SK-N-SH (cell line): Measurements from ENCODE around the gene PODXL. TPM values are rescaled to one million over a fixed set of nuclear protein-coding genes. Genes with fewer than 3 reads are reported as not detected.

Experiments
- CTCF ChIA-PET: fragments of 300-600, 350-600 bp; formaldehyde crosslinking; extraction: SDS; loops from one replicate; lab custom pipeline; 2021; lab: Yijun Ruan, JAX
- POLR2A ChIA-PET: fragments of 350-600 bp; sonication (Branson Sonifier 250); formaldehyde crosslinking; extraction: SDS; loops from one replicate; lab custom pipeline; 2020; ENCODE audit warnings: antibody characterized with exemption, inconsistent platforms; lab: Yijun Ruan, JAX
- DNase-seq: peaks from one replicate; pipeline ENCODE4 v3.0.0; 2012
- H2AFZ ChIP-seq: fragments of 200-600 bp; sonication (generic); 2 replicates; pipeline ENCODE4 v1.8.1; 2016; ENCODE audit warnings: antibody characterized with exemption, mild to moderate bottlenecking, low read depth
- H3F3A ChIP-seq: fragments of 200-600 bp; sonication (generic); replicated peaks from 2 replicates; pipeline ENCODE3; 2016; ENCODE audit warnings: antibody characterized with exemption, mild to moderate bottlenecking; ENCODE audit not compliant: insufficient read depth
- H3K27ac ChIP-seq, 2 experiments: fragments of 200-500 bp in 1 of 2; fragments of 200-600 bp in 1 of 2; sonication (Bioruptor generic) in 1 of 2; sonication (generic), shearing (Covaris generic) in 1 of 2; 2 replicates each; pipeline versions ENCODE4 v1.5.1 to v1.6.1; 2014 to 2016; ENCODE audit warnings: low read depth in 2 of 2, inconsistent platforms in 1 of 2, low read length in 1 of 2, mild to moderate bottlenecking in 1 of 2, mixed read lengths in 1 of 2
- H3K27me3 ChIP-seq: fragments of 200-600 bp; sonication (generic), shearing (Covaris generic); 2 replicates; pipeline ENCODE4 v1.6.1; 2016; ENCODE audit warnings: mixed run types; ENCODE audit not compliant: insufficient read depth
- H3K36me3 ChIP-seq, 2 experiments: fragments of 200-500 bp in 1 of 2; fragments of 200-600 bp in 1 of 2; sonication (Bioruptor generic) in 1 of 2; sonication (generic) in 1 of 2; replicated peaks in 1 of 2; 2 replicates each; pipeline versions ENCODE3 to v1.5.1; 2014 to 2016; ENCODE audit warnings: low read length in 1 of 2, mild to moderate bottlenecking in 1 of 2; ENCODE audit not compliant: insufficient read depth in 2 of 2, control insufficient read depth in 1 of 2
- H3K4me1 ChIP-seq, 2 experiments: fragments of 200-500 bp in 1 of 2; fragments of 200-600 bp in 1 of 2; sonication (Bioruptor generic) in 1 of 2; sonication (generic), shearing (Covaris generic) in 1 of 2; 2 replicates each; pipeline versions ENCODE4 v1.5.1 to v1.6.1; 2014 to 2016; ENCODE audit warnings: low read depth in 1 of 2, low read length in 1 of 2, mixed run types in 1 of 2; ENCODE audit not compliant: insufficient read depth in 2 of 2, control insufficient read depth in 1 of 2
- H3K4me2 ChIP-seq: fragments of 200-600 bp; sonication (generic), shearing (Covaris generic); 2 replicates; pipeline ENCODE4 v1.6.1; 2017; ENCODE audit warnings: mixed run types
- H3K4me3 ChIP-seq, 2 experiments: fragments of 200-500 bp in 1 of 2; fragments of 200-600 bp in 1 of 2; sonication (Bioruptor generic) in 1 of 2; sonication (generic), shearing (Covaris generic) in 1 of 2; 2 replicates each; pipeline versions ENCODE4 v1.5.1 to v1.8.1; 2014 to 2016; ENCODE audit warnings: low read depth in 2 of 2, inconsistent platforms in 1 of 2, low read length in 1 of 2, mild to moderate bottlenecking in 1 of 2, mixed read lengths in 1 of 2, moderate library complexity in 1 of 2
- H3K79me2 ChIP-seq: fragments of 200-600 bp; sonication (generic); 2 replicates; pipeline ENCODE4 v1.8.1; 2017; ENCODE audit warnings: mild to moderate bottlenecking; ENCODE audit not compliant: insufficient read depth
- H3K9ac ChIP-seq: fragments of 200-600 bp; sonication (generic); 2 replicates; pipeline ENCODE4 v1.6.1; 2017; ENCODE audit warnings: mixed run types
- H3K9me2 ChIP-seq: fragments of 200-600 bp; sonication (generic); 2 replicates; pipeline ENCODE4 v1.6.1; 2017; ENCODE audit warnings: mixed run types
- H3K9me3 ChIP-seq: fragments of 200-600 bp; sonication (generic); 2 replicates; pipeline ENCODE4 v1.6.1; 2017; ENCODE audit warnings: mixed run types, mild to moderate bottlenecking, moderate library complexity
- H4K20me1 ChIP-seq: fragments of 200-600 bp; sonication (generic); 2 replicates; pipeline ENCODE4 v1.6.1; 2017; ENCODE audit warnings: mild to moderate bottlenecking, mixed run types; ENCODE audit not compliant: insufficient read depth
- EZH2phosphoT487 ChIP-seq: fragments of 200-600 bp; sonication (generic); IDR thresholded peaks from 2 replicates; pipeline ENCODE4 v1.6.1; 2017; ENCODE audit warnings: low read depth, mixed run types, mild to moderate bottlenecking, antibody characterized with exemption, moderate library complexity, borderline replicate concordance
- FOSL2 ChIP-seq: IDR thresholded peaks from 2 replicates; pipeline ENCODE4 v1.4.0; 2012; ENCODE audit warnings: low read depth, mild to moderate bottlenecking, moderate library complexity, borderline replicate concordance
- GABPA ChIP-seq: IDR thresholded peaks from 2 replicates; pipeline ENCODE4 v1.4.0; 2012; ENCODE audit warnings: low read depth, mild to moderate bottlenecking
- GATA2 ChIP-seq: sonication (generic); formaldehyde crosslinking; IDR thresholded peaks from 2 replicates; pipeline ENCODE4 v1.5.0; 2020; ENCODE audit warnings: mild to moderate bottlenecking, missing genetic modification reagents
- IRF3 ChIP-seq: fragments of 150-350 bp; IDR thresholded peaks from 2 replicates; pipeline ENCODE4 v1.6.1; 2016; ENCODE audit warnings: mild to moderate bottlenecking, low read depth, low read length
- NFIC ChIP-seq: IDR thresholded peaks from 2 replicates; pipeline ENCODE4 v1.4.0; 2012; ENCODE audit warnings: borderline replicate concordance
- NRF1 ChIP-seq: IDR thresholded peaks from 2 replicates; pipeline ENCODE4 v1.6.1; 2012; ENCODE audit warnings: low read depth, mild to moderate bottlenecking, low read length
- REST ChIP-seq: IDR thresholded peaks from 2 replicates; pipeline ENCODE4 v1.6.1; 2012; ENCODE audit warnings: mild to moderate bottlenecking, low read depth, low read length, moderate library complexity
- WGBS: methylation state at CpG from one replicate; pipeline ENCODE4 v1.1.6; 2017; ENCODE audit warnings: low lambda C conversion rate; 5-methylcytosine and 5-hydroxymethylcytosine counted together
- polyA plus RNA-seq, 3 experiments: library from polyadenylated mRNA; depleted of rRNA; stranded (reverse); fragments of >200 nt; gene quantifications; 2 replicates each; pipeline ENCODE4 v1.2.3, GENCODE V29; 2012
- TF ChIP-seq, protein P1 (sequence below): IDR thresholded peaks from 2 replicates; pipeline ENCODE4 v1.4.0; 2012; ENCODE audit warnings: low read depth, borderline replicate concordance
- TF ChIP-seq, protein P2 (sequence below): fragments of 200-600 bp; sonication (generic); IDR thresholded peaks from 2 replicates; pipeline ENCODE4 v1.6.1; 2017; ENCODE audit warnings: antibody characterized with exemption, mild to moderate bottlenecking, moderate library complexity
- TF ChIP-seq, protein P3 (sequence below): IDR thresholded peaks from 2 replicates; pipeline ENCODE4; 2012

The PODXL gene
- polyA plus RNA-seq, 1 of the 3 experiments (the other 2 are of a cell fraction) = 76.1 TPM

GRCh38 chr7:131591687-131592319, 35.4 kb upstream of the PODXL start:
- TF ChIP-seq REST = peak; percentile 91
- TF ChIP-seq, protein P1, sequence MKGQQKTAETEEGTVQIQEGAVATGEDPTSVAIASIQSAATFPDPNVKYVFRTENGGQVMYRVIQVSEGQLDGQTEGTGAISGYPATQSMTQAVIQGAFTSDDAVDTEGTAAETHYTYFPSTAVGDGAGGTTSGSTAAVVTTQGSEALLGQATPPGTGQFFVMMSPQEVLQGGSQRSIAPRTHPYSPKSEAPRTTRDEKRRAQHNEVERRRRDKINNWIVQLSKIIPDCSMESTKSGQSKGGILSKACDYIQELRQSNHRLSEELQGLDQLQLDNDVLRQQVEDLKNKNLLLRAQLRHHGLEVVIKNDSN = no peak
- Histone ChIP-seq H3K4me3 (no peak overlapping the region), H3K36me3 (no peaks in the 10 kb centered on the region), H3K9ac (no peak overlapping the region), H4K20me1 (no peaks in the 10 kb centered on the region), H3K4me2 (no peak overlapping the region), H3F3A (no peaks in the 10 kb centered on the region), H3K27me3 (no peaks in the 10 kb centered on the region), H3K9me2 (no peaks in the 10 kb centered on the region), H3K79me2 (no peaks in the 10 kb centered on the region), H3K27ac (no peak overlapping the region), H2AFZ (no peak overlapping the region), H3K9me3 (no peaks in the 10 kb centered on the region), H3K4me1 (no peaks in the 10 kb centered on the region; a peak in 1 of 4 replicates)
- CTCF ChIA-PET = interaction anchor here (1.2 to 1.9 kb wide), 2 partner anchors 63 to 78 kb away, joined by 3 to 5 read pairs; no protein-coding TSS in a partner anchor
- WGBS = 87% methylated on average over 10 of the region's 10 CpGs
- DNase-seq = peak; percentile 35
- POLR2A ChIA-PET = no interaction called here

- no peak overlapping the region for H2AFZ ChIP-seq
- no peaks in the 10 kb centered on the region for H3K36me3 ChIP-seq
- H3K4me1 ChIP-seq = no peaks in the 10 kb centered on the region; a peak in 1 of 4 replicates
- ChIA-PET POLR2A (no interaction called here), CTCF (no interaction called here)
- no peaks in the 10 kb centered on the region for H3K9me3 ChIP-seq
- no peaks in the 10 kb centered on the region for H3F3A ChIP-seq
- no peak overlapping the region for H3K4me3 ChIP-seq
- H4K20me1 ChIP-seq = no peaks in the 10 kb centered on the region
- H3K9me2 ChIP-seq = no peaks in the 10 kb centered on the region
- no peak overlapping the region for H3K9ac ChIP-seq
- H3K79me2 ChIP-seq = no peaks in the 10 kb centered on the region
- WGBS = 91% methylated on average over 9 of the region's 9 CpGs
- H3K27me3 ChIP-seq = no peaks in the 10 kb centered on the region
- no peak for DNase-seq
- no peak overlapping the region for H3K4me2 ChIP-seq
- H3K27ac ChIP-seq = no peak overlapping the region
- TF ChIP-seq, protein P2, sequence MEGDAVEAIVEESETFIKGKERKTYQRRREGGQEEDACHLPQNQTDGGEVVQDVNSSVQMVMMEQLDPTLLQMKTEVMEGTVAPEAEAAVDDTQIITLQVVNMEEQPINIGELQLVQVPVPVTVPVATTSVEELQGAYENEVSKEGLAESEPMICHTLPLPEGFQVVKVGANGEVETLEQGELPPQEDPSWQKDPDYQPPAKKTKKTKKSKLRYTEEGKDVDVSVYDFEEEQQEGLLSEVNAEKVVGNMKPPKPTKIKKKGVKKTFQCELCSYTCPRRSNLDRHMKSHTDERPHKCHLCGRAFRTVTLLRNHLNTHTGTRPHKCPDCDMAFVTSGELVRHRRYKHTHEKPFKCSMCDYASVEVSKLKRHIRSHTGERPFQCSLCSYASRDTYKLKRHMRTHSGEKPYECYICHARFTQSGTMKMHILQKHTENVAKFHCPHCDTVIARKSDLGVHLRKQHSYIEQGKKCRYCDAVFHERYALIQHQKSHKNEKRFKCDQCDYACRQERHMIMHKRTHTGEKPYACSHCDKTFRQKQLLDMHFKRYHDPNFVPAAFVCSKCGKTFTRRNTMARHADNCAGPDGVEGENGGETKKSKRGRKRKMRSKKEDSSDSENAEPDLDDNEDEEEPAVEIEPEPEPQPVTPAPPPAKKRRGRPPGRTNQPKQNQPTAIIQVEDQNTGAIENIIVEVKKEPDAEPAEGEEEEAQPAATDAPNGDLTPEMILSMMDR = no peak
- TF ChIP-seq NRF1 = no peak
- no peak for TF ChIP-seq REST
- no peak for TF ChIP-seq FOSL2
- TF ChIP-seq IRF3 = no peak
- TF ChIP-seq GABPA = no peak
- no peak for TF ChIP-seq GATA2 (CRISPR knock-in tag)
- TF ChIP-seq, protein P3, sequence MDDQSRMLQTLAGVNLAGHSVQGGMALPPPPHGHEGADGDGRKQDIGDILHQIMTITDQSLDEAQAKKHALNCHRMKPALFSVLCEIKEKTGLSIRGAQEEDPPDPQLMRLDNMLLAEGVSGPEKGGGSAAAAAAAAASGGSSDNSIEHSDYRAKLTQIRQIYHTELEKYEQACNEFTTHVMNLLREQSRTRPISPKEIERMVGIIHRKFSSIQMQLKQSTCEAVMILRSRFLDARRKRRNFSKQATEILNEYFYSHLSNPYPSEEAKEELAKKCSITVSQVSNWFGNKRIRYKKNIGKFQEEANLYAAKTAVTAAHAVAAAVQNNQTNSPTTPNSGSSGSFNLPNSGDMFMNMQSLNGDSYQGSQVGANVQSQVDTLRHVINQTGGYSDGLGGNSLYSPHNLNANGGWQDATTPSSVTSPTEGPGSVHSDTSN = no peak
- no peak for TF ChIP-seq NFIC
- no peak for TF ChIP-seq EZH2phosphoT487
Observed at GRCh38 chr7:131587315-131587923, 31.0 kb upstream of the PODXL start.
